ENCODE measurements around the gene ST3GAL5. TPM values are rescaled to one million over a fixed set of nuclear protein-coding genes. Genes with fewer than 3 reads are reported as not detected.
"Not testable (repeated sequence)": the region's sequence is repeated elsewhere in the genome, so short reads cannot be mapped to it uniquely, and the experiment has no call there.

The ST3GAL5 gene
- polyA plus RNA-seq, 1 of the 3 experiments (the other 2 are of a cell fraction), result 37.6 TPM

DNA sequence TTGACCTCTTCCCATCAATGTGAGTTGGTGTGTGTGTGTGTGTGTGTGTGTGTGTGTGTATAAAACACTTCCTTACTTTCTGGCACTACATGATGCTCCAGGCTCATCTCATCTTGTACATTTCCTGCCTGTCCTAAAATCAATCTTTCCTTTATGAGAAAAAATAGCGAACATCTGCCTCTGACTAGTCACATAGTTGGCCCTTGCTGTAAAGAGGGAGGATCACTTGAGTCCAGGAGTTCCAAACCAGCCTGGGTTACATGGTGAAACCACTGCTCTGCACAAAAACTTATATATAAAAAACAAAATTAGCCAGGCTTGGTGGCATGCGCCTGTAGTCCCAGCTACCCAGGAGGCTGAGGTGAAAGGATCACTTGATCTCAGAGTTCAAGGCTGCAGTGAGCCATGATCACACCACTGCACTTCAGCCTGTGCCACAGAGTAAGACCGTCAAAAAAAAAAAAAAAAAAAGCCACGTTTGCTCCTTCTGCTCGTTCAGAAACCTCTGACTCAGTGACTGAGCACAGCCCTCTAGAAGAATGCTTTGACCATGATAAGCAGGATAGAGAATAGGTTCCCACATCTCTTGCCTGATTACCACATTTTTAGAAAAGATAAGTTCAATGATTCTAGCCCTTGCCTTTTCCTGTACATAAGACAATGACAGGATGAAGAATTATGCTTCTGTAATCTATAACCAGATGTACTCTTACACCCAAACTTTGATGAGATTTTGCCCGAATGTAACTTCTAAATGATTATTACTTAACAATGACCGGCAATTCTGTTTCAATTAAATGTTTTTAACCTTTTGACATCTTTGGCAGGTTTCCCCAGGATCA, 45.2 kb upstream of the ST3GAL5 start (continued):
- TF ChIP-seq SIN3A (IDR thresholded peaks at IDR 0.05; ENCODE audit: borderline replicate concordance, low read depth, low read length), result no peak
- peak; percentile 48; the same call in 1 of the 2 replicates for TF ChIP-seq FOSL2 (IDR thresholded peaks at IDR 0.05; ENCODE audit: borderline replicate concordance, low read depth)
- TF ChIP-seq, protein P1, sequence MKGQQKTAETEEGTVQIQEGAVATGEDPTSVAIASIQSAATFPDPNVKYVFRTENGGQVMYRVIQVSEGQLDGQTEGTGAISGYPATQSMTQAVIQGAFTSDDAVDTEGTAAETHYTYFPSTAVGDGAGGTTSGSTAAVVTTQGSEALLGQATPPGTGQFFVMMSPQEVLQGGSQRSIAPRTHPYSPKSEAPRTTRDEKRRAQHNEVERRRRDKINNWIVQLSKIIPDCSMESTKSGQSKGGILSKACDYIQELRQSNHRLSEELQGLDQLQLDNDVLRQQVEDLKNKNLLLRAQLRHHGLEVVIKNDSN (IDR thresholded peaks at IDR 0.05; ENCODE audit: borderline replicate concordance, low read depth), result no peak
- TF ChIP-seq CHD2 (IDR thresholded peaks at IDR 0.05; ENCODE audit: low read length, partially characterized antibody), result no peak
- TF ChIP-seq RXRA (IDR thresholded peaks at IDR 0.05; ENCODE audit: borderline replicate concordance, low read depth), result no peak
- TF ChIP-seq TEAD4 (IDR thresholded peaks at IDR 0.05; ENCODE audit: borderline replicate concordance, insufficient read depth), result no peak
- TF ChIP-seq, protein P2, sequence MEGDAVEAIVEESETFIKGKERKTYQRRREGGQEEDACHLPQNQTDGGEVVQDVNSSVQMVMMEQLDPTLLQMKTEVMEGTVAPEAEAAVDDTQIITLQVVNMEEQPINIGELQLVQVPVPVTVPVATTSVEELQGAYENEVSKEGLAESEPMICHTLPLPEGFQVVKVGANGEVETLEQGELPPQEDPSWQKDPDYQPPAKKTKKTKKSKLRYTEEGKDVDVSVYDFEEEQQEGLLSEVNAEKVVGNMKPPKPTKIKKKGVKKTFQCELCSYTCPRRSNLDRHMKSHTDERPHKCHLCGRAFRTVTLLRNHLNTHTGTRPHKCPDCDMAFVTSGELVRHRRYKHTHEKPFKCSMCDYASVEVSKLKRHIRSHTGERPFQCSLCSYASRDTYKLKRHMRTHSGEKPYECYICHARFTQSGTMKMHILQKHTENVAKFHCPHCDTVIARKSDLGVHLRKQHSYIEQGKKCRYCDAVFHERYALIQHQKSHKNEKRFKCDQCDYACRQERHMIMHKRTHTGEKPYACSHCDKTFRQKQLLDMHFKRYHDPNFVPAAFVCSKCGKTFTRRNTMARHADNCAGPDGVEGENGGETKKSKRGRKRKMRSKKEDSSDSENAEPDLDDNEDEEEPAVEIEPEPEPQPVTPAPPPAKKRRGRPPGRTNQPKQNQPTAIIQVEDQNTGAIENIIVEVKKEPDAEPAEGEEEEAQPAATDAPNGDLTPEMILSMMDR (IDR thresholded peaks at IDR 0.05), result no peak
- peak; percentile 52 for TF ChIP-seq TCF12 (IDR thresholded peaks at IDR 0.05)
- TF ChIP-seq YY1 (IDR thresholded peaks at IDR 0.05; ENCODE audit: low read depth), result no peak
- no peak for TF ChIP-seq MEF2A (IDR thresholded peaks at IDR 0.05; ENCODE audit: borderline replicate concordance, low read depth)
- TF ChIP-seq ELF1 (IDR thresholded peaks at IDR 0.05), result no peak
- no peak for TF ChIP-seq RFX5 (IDR thresholded peaks at IDR 0.05; ENCODE audit: low read length)
- TF ChIP-seq JUND (IDR thresholded peaks at IDR 0.05), result peak; percentile 31; the same call in 1 of the 2 replicates
- no peak for TF ChIP-seq EZH2phosphoT487 (IDR thresholded peaks at IDR 0.05; ENCODE audit: borderline replicate concordance, low read depth)
- TF ChIP-seq TAF1 (IDR thresholded peaks at IDR 0.05; ENCODE audit: borderline replicate concordance, low read depth, low read length), result no peak

DNA sequence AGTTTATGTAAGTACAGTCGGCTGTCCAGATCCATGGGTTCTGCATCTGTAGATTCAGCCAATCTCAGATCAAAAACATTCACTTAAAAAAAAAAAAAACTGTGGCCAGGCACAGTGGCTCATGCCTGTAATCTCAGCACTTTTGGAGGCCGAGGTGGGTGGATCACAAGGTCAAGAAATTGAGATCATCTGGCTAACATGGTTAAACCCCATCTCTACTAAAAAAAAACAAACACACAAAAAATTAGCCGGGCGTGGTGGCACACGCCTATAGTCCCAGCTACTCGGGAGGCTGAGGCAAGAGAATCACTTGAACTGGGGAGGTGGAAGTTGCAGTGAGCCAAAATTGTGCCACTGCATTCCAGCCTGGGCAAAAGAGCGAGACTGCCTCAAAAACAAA, 42.4 kb upstream of the ST3GAL5 start:
- H3K27me3 ChIP-seq (ENCODE audit: insufficient read depth); POLR2A ChIA-PET; H3K9me3 ChIP-seq; H3K27ac ChIP-seq (ENCODE audit: low read depth in 2 of 2, low read length in 1 of 2); DNase-seq; H3K4me2 ChIP-seq; H3K9me2 ChIP-seq; H3K4me3 ChIP-seq (ENCODE audit: low read depth in 2 of 2, low read length in 1 of 2); H3K36me3 ChIP-seq (replicated peaks in 1 of 2; ENCODE audit: control insufficient read depth in 1 of 2, insufficient read depth in 2 of 2, low read length in 1 of 2); H3K9ac ChIP-seq; H4K20me1 ChIP-seq (ENCODE audit: insufficient read depth); H3K79me2 ChIP-seq (ENCODE audit: insufficient read depth); H2AFZ ChIP-seq (ENCODE audit: low read depth): not testable (repeated sequence)
- CTCF ChIA-PET, result interaction anchor here (0.6 to 0.9 kb wide), 3 partner anchors 42 to 436 kb away, joined by 3 read pairs; partner anchors contain the start of gene ST3GAL5
- Histone ChIP-seq H3F3A (replicated peaks; ENCODE audit: insufficient read depth) (peaks cover 15% of the 10 kb centered on the region), H3K4me1 (ENCODE audit: control insufficient read depth in 1 of 2, insufficient read depth in 2 of 2, low read depth in 1 of 2, low read length in 1 of 2) (peaks cover 0 to 16% of the 10 kb centered on the region in 2 experiments; a peak in 1 of 4 replicates)
- 74% methylated on average over 7 of the region's 7 CpGs for WGBS (ENCODE audit: low lambda C conversion rate)
